ENCODE results near the gene MINDY4.
"Not testable (repeated sequence)": the region's sequence is repeated elsewhere in the genome, so short reads cannot be mapped to it uniquely, and the experiment has no call there.

Gene MINDY4

GRCh38 chr7:30799976-30800661 is 28.9 kb downstream of the MINDY4 start:
- DNase-seq (ENCODE audit: extremely low read depth in 1 of 2, low read depth in 1 of 2): no peak

- no peak for DNase-seq (ENCODE audit: extremely low read depth in 1 of 2, low read depth in 1 of 2)
Measured at GRCh38 chr7:30800785-30801252, 29.6 kb downstream of the MINDY4 start.

GRCh38 chr7:30802812-30803211 is 31.6 kb downstream of the MINDY4 start:
- no peak for DNase-seq (ENCODE audit: extremely low read depth in 1 of 2, low read depth in 1 of 2)

- DNase-seq (ENCODE audit: extremely low read depth in 1 of 2, low read depth in 1 of 2): no peak
Measured at GRCh38 chr7:30804078-30804661, 33.0 kb downstream of the MINDY4 start.

GRCh38 chr7:30805081-30805691 is 34.0 kb downstream of the MINDY4 start:
- DNase-seq (ENCODE audit: extremely low read depth in 1 of 2, low read depth in 1 of 2): no peak

GRCh38 chr7:30805931-30806330 is 34.7 kb downstream of the MINDY4 start:
- DNase-seq (ENCODE audit: extremely low read depth in 1 of 2, low read depth in 1 of 2): no peak

GRCh38 chr7:30807477-30807876 is 36.3 kb downstream of the MINDY4 start:
- not testable (repeated sequence) for DNase-seq (ENCODE audit: extremely low read depth in 1 of 2, low read depth in 1 of 2)

- DNase-seq (ENCODE audit: extremely low read depth in 1 of 2, low read depth in 1 of 2): not testable (repeated sequence)
Measured at GRCh38 chr7:30807941-30808340, 36.7 kb downstream of the MINDY4 start.

GRCh38 chr7:30810986-30811385 is 39.8 kb downstream of the MINDY4 start:
- DNase-seq (ENCODE audit: extremely low read depth in 1 of 2, low read depth in 1 of 2): no peak

GRCh38 chr7:30812676-30813075 is 41.5 kb downstream of the MINDY4 start:
- DNase-seq (ENCODE audit: extremely low read depth in 1 of 2, low read depth in 1 of 2): no peak

- DNase-seq (ENCODE audit: extremely low read depth in 1 of 2, low read depth in 1 of 2): no peak
Measured at GRCh38 chr7:30813466-30813865, 42.2 kb downstream of the MINDY4 start.

- no peak for DNase-seq (ENCODE audit: extremely low read depth in 1 of 2, low read depth in 1 of 2)
Measured at GRCh38 chr7:30814700-30815387, 43.6 kb downstream of the MINDY4 start.

GRCh38 chr7:30815388-30815854 is 44.2 kb downstream of the MINDY4 start:
- no peak for DNase-seq (ENCODE audit: extremely low read depth in 1 of 2, low read depth in 1 of 2)

GRCh38 chr7:30815951-30816644 is 44.9 kb downstream of the MINDY4 start:
- DNase-seq (ENCODE audit: extremely low read depth in 1 of 2, low read depth in 1 of 2): no peak

GRCh38 chr7:30816645-30817370 is 45.6 kb downstream of the MINDY4 start:
- DNase-seq (ENCODE audit: extremely low read depth in 1 of 2, low read depth in 1 of 2): no peak

GRCh38 chr7:30817371-30817767 is 46.2 kb downstream of the MINDY4 start:
- no peak for DNase-seq (ENCODE audit: extremely low read depth in 1 of 2, low read depth in 1 of 2)

GRCh38 chr7:30824821-30825720 is 53.9 kb downstream of the MINDY4 start:
- no peak for DNase-seq (ENCODE audit: extremely low read depth in 1 of 2, low read depth in 1 of 2)

GRCh38 chr7:30826181-30826580 is 55.0 kb downstream of the MINDY4 start:
- no peak for DNase-seq (ENCODE audit: extremely low read depth in 1 of 2, low read depth in 1 of 2)

- no peak for DNase-seq (ENCODE audit: extremely low read depth in 1 of 2, low read depth in 1 of 2)
Measured at GRCh38 chr7:30828591-30828990, 57.4 kb downstream of the MINDY4 start.

Measured in stimulated activated CD8-positive, alpha-beta memory T cell treated with anti-CD3 and anti-CD28 coated beads, Interleukin-7, amount 100 ng/mL, for 48 hours (primary cell).